SU-DHL-6 (cell line): ENCODE results near the gene TMEM250.

ENCODE experiments used
- H2AFZ ChIP-seq: fragments of 200-600 bp; sonication (generic); 2 replicates; pipeline ENCODE4 v1.6.1; 2014; ENCODE audit warnings: low read depth, mild to moderate bottlenecking, moderate library complexity, mixed read lengths, antibody characterized with exemption, low read length; ENCODE audit not compliant: severe bottlenecking
- H3F3A ChIP-seq: fragments of 200-600 bp; shearing (Covaris generic); 2 replicates; pipeline ENCODE4 v1.6.0; 2016; ENCODE audit warnings: antibody characterized with exemption, mild to moderate bottlenecking; ENCODE audit not compliant: insufficient read depth
- H3K27ac ChIP-seq: fragments of 200-600 bp; sonication (generic); 2 replicates; pipeline ENCODE4 v1.5.1; 2016; ENCODE audit warnings: low read depth, mild to moderate bottlenecking, low read length, moderate library complexity, mixed read lengths
- H3K27me3 ChIP-seq: fragments of 200-600 bp; sonication (generic), shearing (Covaris generic); 2 replicates; pipeline ENCODE4 v1.6.0; 2014; ENCODE audit warnings: mild to moderate bottlenecking, low read length
- H3K36me3 ChIP-seq: fragments of 200-600 bp; sonication (generic); 2 replicates; pipeline ENCODE4 v1.6.1; 2014; ENCODE audit warnings: mild to moderate bottlenecking, low read length, mixed read lengths
- H3K4me2 ChIP-seq: fragments of 300-600, 200-600 bp; shearing (Covaris generic), sonication (generic); 2 replicates; pipeline ENCODE4 v1.6.0; 2014; ENCODE audit warnings: low read length, low read depth, mild to moderate bottlenecking; ENCODE audit not compliant: poor library complexity, severe bottlenecking
- H3K4me3 ChIP-seq: fragments of 200-600 bp; sonication (generic); 2 replicates; pipeline ENCODE4 v1.5.1; 2014; ENCODE audit warnings: antibody characterized with exemption, low read length, mild to moderate bottlenecking, mixed read lengths; ENCODE audit not compliant: insufficient read depth, poor library complexity, severe bottlenecking
- H3K79me2 ChIP-seq: fragments of 200-600 bp; sonication (generic); 2 replicates; pipeline ENCODE4 v1.6.1; 2014; ENCODE audit warnings: mild to moderate bottlenecking, low read length, moderate library complexity; ENCODE audit not compliant: insufficient read depth
- H3K9ac ChIP-seq: fragments of 200-600 bp; sonication (generic); 2 replicates; pipeline ENCODE4 v1.7.0; 2014; ENCODE audit warnings: mild to moderate bottlenecking, low read length
- H3K9me2 ChIP-seq: fragments of 200-600 bp; sonication (generic); replicated peaks from 2 replicates; pipeline ENCODE4 v1.6.1; 2014; ENCODE audit warnings: low read length; ENCODE audit not compliant: insufficient read depth
- H3K9me3 ChIP-seq: fragments of 200-600 bp; sonication (generic); 2 replicates; pipeline ENCODE4 v1.6.1; 2014; ENCODE audit warnings: low read length, mixed read lengths; ENCODE audit not compliant: insufficient read depth
- H4K20me1 ChIP-seq: fragments of 200-600 bp; sonication (generic); 2 replicates; pipeline ENCODE4 v1.6.1; 2014; ENCODE audit warnings: low read depth, mild to moderate bottlenecking, antibody characterized with exemption, low read length, moderate library complexity, mixed read lengths
- EZH2phosphoT487 ChIP-seq: fragments of 200-600 bp; sonication (generic), shearing (Covaris generic); conservative IDR thresholded peaks from 2 replicates; pipeline ENCODE4 v1.6.1; 2018; ENCODE audit warnings: mild to moderate bottlenecking, antibody characterized with exemption, low read length, moderate library complexity, mixed read lengths
- TF ChIP-seq, protein P1 (sequence below): fragments of 200-600 bp; sonication (generic); IDR thresholded peaks from one replicate; pipeline ENCODE4 v1.5.1; 2017; ENCODE audit warnings: antibody characterized with exemption, mild to moderate bottlenecking, low read length, moderate library complexity; ENCODE audit not compliant: insufficient read depth, poor library complexity, severe bottlenecking

The TMEM250 gene

DNA sequence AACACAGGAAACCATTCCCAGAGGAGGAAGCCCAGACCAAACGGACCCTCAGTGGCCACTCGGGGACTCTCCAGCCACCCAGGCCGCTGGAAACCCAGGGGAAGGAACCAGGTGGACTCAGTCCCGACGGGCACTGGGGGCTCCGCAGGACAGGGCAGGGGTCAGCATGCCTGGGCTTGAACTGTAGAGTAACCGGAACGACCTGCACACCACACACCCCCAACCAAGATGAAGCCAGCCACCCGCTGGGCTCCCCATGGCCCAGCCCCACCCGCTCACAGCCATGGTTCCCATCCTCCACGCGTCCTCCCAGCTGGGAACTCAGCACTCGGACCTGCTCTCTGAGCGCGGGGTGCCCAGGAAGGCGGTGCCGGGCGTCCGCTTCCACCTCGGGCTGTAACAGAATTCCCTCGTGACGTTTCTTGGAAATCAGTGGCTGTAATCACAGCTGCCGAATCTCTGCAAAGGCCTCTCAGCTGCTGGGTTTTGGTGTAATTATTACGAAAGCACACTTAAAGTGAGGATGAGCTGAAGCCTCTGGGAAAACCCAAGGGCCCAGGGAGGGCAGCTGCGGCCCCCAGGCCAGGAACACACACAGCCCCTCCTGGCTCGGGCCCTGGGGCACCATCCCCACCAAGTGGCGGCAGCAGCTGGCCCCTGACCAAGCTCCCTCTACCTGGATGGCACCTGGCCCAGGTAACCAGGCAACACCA lies 37.4 kb downstream of the TMEM250 start:
- Histone ChIP-seq H4K20me1 (no peaks in the 10 kb centered on the region), H3K27ac (no peak overlapping the region), H3K9me2 (no peaks in the 10 kb centered on the region), H3K9ac (no peak overlapping the region), H3K36me3 (no peaks in the 10 kb centered on the region), H3K27me3 (no peaks in the 10 kb centered on the region), H3K79me2 (no peaks in the 10 kb centered on the region), H3K4me2 (no peak overlapping the region), H3K4me3 (no peak overlapping the region), H3F3A (no peaks in the 10 kb centered on the region), H3K9me3 (no peaks in the 10 kb centered on the region), H2AFZ (no peak overlapping the region)
- TF ChIP-seq EZH2phosphoT487: no peak
- TF ChIP-seq, protein P1, sequence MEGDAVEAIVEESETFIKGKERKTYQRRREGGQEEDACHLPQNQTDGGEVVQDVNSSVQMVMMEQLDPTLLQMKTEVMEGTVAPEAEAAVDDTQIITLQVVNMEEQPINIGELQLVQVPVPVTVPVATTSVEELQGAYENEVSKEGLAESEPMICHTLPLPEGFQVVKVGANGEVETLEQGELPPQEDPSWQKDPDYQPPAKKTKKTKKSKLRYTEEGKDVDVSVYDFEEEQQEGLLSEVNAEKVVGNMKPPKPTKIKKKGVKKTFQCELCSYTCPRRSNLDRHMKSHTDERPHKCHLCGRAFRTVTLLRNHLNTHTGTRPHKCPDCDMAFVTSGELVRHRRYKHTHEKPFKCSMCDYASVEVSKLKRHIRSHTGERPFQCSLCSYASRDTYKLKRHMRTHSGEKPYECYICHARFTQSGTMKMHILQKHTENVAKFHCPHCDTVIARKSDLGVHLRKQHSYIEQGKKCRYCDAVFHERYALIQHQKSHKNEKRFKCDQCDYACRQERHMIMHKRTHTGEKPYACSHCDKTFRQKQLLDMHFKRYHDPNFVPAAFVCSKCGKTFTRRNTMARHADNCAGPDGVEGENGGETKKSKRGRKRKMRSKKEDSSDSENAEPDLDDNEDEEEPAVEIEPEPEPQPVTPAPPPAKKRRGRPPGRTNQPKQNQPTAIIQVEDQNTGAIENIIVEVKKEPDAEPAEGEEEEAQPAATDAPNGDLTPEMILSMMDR: no peak

DNA sequence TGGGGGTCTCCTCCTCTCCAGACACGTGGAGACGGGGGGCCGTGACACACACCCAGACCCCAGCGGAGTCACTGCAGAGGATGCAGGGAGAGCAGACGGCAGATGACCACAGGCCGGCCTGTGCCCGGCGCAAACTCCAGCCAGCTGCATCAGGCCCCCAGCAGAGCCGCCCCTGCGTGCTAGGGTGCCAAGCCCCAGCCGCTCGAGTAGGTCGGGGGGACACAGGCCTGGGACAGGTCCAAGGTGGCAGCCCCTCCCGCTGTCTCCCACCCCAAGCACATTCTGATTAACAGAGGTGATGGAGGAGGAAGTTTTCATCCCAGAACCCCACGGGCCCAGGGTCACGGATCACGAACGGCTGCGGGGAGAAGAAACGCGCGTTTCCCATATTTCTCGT lies 38.0 kb downstream of the TMEM250 start:
- no peaks in the 10 kb centered on the region for H3K79me2 ChIP-seq
- H3K9ac ChIP-seq: no peak overlapping the region
- H3K27ac ChIP-seq: no peak overlapping the region
- no peaks in the 10 kb centered on the region for H3K9me3 ChIP-seq
- no peaks in the 10 kb centered on the region for H3K9me2 ChIP-seq
- TF ChIP-seq, protein P1: no peak
- TF ChIP-seq EZH2phosphoT487: no peak
- no peak overlapping the region for H3K4me2 ChIP-seq
- H2AFZ ChIP-seq: no peak overlapping the region
- no peaks in the 10 kb centered on the region for H3K27me3 ChIP-seq
- no peaks in the 10 kb centered on the region for H3F3A ChIP-seq
- H3K36me3 ChIP-seq: no peaks in the 10 kb centered on the region
- no peak overlapping the region for H3K4me3 ChIP-seq
- H4K20me1 ChIP-seq: no peaks in the 10 kb centered on the region

DNA sequence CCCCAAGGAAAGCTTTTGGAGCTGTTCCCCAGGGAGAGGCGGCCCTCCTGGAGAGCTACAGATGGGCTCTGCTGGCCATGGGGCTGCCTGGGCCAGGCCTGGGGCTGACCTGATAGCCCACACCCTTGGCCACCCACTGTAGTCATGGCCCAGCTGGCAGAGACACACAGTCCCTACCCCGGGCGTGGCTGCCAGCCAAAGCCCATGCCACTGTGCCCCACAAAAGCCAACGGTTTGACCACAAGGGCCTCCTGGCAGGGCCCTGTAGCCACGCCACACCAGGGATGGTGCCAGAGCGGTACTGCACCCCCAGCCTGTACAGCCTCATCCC lies 38.8 kb downstream of the TMEM250 start:
- Histone ChIP-seq H3K9me3 (no peaks in the 10 kb centered on the region), H3K4me3 (no peak overlapping the region), H3K27ac (no peak overlapping the region), H2AFZ (no peak overlapping the region), H3K9ac (no peak overlapping the region), H3K79me2 (no peaks in the 10 kb centered on the region), H3K4me2 (no peak overlapping the region), H3K27me3 (no peaks in the 10 kb centered on the region), H4K20me1 (no peaks in the 10 kb centered on the region), H3K9me2 (no peaks in the 10 kb centered on the region), H3F3A (no peaks in the 10 kb centered on the region), H3K36me3 (no peaks in the 10 kb centered on the region)
- TF ChIP-seq, protein P1: no peak
- no peak for TF ChIP-seq EZH2phosphoT487
